Stimulated activated CD4-positive, alpha-beta T cell treated with anti-CD3 and anti-CD28 coated beads, Interleukin-15, amount 100 ng/mL, for 1 hour (primary cell): Measurements from ENCODE around the gene SYNPO2.

Experiments used
- DNase-seq, 2 donors: peaks; one replicate each; pipeline ENCODE4 v3.0.0-alpha.2; 2020; ENCODE audit warnings: low read depth in 1 of 2, low spot score in 1 of 2

The SYNPO2 gene, protein sequence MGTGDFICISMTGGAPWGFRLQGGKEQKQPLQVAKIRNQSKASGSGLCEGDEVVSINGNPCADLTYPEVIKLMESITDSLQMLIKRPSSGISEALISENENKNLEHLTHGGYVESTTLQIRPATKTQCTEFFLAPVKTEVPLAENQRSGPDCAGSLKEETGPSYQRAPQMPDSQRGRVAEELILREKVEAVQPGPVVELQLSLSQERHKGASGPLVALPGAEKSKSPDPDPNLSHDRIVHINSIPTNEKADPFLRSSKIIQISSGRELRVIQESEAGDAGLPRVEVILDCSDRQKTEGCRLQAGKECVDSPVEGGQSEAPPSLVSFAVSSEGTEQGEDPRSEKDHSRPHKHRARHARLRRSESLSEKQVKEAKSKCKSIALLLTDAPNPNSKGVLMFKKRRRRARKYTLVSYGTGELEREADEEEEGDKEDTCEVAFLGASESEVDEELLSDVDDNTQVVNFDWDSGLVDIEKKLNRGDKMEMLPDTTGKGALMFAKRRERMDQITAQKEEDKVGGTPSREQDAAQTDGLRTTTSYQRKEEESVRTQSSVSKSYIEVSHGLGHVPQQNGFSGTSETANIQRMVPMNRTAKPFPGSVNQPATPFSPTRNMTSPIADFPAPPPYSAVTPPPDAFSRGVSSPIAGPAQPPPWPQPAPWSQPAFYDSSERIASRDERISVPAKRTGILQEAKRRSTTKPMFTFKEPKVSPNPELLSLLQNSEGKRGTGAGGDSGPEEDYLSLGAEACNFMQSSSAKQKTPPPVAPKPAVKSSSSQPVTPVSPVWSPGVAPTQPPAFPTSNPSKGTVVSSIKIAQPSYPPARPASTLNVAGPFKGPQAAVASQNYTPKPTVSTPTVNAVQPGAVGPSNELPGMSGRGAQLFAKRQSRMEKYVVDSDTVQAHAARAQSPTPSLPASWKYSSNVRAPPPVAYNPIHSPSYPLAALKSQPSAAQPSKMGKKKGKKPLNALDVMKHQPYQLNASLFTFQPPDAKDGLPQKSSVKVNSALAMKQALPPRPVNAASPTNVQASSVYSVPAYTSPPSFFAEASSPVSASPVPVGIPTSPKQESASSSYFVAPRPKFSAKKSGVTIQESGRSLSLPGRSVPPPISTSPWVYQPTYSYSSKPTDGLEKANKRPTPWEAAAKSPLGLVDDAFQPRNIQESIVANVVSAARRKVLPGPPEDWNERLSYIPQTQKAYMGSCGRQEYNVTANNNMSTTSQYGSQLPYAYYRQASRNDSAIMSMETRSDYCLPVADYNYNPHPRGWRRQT

DNA sequence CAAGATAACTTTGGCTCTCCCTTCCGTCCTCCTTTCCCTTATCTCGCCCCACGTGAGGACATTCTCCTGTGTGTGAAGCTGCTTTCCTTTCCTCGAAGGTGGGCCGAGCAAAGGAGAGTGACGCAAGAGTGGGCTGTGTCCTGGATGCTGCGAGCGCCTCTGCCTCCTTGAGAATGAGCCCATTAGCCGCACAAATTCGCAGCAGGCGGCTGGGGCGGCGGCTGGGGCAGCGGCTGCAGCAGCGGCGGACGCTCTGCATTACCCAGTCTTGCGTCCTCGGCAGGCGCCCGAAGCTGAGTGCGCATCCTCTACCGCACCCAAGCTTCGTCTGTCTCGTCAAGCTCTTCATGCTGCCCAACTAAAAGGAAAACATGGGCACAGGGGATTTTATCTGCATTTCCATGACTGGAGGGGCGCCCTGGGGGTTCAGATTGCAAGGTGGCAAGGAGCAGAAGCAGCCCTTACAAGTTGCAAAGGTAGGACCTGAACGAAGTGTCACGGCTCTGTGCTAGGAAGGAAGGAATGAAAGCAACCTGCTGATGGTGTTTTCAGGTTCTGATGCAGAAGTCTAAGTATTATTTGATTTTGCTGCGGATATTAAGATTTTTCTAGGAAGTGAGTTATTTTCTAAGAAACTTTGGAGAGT lies at the start of gene SYNPO2:
SYNPO2 (plus strand) TSS at position 189 of the 646 bp plus-strand sequence; CDS start at position 372, 183 bp downstream.
- DNase-seq, result peak in 1 of 2 donors; percentile 2

DNA sequence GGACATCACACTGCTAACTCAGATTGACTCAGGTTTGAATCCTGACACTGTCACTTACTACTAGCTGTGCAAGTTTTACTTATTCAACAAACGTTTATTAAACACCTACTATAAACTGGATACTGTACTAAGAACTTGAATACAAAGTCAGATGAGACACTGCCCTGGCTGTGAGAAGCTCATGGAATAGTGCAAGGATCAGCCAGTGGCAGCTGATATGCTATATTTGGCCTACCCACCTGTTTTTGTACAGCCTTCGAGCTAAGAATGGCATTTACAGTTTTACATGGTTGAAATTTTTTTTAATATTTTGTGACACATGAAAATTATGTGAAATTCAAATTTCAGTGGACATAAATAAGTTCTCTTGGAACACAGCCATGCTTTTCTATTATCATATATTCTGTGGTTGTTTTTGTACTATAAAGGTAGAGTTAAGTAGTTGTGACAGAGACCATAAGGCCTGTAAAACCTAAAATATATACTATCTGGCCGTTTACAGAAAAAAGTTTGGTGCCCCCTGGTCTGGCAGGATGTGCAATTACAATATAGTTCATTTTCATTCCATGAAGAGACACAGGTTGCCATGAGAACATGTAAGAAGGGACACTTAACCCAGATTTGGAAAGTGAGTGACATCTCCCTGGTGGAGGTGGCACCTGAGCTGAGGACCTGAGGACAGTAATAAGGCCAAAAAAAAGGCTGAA lies 49.3 kb upstream of the SYNPO2 start:
- DNase-seq, result no peak

DNA sequence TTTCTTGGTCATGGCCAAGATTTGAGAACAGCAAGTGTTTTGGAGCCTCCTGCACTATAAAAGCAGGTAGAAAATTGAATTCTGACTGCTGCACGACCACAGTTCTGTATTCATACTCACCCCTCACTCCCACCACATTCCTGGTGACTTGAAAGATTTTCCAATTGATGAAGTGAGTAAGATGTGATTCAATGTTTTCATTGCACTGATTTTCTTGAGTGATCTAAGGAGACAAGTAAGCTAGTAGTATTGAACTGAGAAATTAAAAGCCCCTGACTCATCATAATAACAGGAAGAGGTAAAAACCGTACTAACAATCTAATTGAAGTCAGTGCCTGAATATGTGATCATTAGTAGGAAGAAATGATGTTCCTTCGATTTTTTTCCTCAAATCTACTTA lies 46.6 kb upstream of the SYNPO2 start:
- DNase-seq, result no peak

DNA sequence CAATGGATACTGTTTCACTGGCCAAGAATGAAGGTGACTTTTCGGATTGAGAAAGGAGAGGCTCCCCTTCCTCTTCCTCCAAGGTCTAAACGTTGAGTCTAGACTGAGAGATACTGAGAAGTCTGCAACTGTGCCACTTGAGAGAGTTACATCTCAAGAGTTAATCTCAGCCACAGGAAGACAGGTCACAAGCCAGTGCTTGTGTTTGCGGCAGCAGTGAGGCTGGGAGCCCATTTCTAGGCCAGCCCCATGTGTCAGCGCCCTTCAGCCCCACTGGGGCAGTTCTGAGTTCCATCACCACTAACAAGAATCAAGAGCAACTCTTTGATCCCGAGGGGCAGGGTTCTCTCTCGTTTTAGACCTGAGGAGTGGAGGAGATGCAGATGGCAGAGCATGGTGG lies 45.4 kb upstream of the SYNPO2 start:
- no peak for DNase-seq

DNA sequence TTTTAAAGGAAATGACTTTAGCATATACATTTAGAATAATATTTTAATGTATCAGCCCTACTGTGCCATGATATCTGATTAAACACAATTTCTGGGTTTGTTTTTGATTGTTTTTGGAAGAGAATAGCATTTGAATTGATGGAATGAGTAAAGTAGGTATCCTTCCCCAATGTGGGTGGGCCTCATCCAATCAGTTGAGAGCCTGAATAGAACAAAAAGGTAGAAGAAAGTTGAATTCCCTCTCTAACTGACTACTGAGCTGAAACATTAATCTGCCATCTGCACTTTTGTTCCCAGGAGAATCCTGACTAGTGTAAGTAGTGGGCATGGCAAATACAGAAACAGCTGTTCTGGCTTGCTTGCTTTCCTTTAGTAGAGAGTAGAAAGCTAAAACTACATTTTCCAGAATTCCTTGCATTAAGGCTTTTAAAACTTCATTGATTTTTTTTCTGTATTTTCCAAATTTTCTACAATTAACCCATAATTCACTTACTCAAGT lies 43.1 kb upstream of the SYNPO2 start:
- no peak for DNase-seq

DNA sequence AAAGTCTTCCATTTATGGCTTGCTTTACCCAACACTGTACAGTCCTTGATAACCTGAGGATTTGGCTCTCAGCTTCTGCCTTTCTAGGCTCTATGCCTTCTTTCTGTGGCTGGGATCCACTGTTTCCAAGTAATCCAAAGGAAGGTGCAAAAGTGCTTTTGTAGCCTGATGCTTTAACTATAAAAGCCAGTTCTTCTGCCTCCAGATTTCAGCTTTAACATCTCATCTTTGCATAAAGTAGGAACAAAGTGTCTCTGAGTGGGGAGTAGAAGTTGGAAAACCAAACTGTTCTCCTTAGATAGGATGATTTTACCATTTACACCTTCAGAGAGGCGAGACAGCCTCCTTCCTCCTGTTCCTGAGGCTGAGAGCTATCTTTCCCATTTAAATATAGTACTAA lies 41.7 kb upstream of the SYNPO2 start:
- no peak for DNase-seq

DNA sequence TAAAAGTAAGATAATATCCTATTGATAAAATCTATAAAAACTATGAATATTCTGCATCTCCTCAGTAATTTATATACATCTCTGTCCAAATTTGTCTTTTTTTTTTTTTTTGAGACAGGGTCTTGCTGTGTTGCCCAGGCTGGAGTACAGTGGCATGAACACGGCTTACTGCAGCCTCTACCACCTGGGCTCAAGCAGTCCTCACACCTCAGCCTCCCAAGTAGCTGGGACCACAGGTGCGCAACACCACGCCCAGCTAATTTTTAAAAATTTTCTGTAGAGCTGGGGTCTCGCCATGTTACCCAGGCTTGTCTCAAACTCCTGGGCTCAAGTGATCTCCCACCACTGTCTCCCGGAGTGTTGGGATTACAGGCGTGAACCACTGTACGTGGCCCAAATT lies 40.4 kb upstream of the SYNPO2 start:
- DNase-seq, result no peak

DNA sequence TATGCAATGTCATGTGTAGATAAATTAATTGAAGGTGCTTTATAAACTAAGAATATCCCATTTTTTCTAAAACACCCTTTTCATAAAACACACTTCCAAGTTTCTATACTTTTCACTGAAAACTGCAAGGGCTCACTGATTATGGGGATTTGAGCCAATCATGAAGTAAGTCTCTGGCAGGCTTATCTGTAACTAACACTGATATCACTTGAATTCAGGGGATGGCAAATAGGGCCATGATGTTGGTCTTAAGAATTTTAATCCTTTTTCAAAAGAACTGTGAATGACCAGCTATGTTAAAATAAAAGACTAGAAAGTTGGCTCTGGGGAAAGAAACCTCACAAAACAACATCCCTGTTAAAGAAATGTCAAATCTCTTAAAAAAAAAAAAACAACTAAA lies 39.8 kb upstream of the SYNPO2 start:
- DNase-seq, result no peak

DNA sequence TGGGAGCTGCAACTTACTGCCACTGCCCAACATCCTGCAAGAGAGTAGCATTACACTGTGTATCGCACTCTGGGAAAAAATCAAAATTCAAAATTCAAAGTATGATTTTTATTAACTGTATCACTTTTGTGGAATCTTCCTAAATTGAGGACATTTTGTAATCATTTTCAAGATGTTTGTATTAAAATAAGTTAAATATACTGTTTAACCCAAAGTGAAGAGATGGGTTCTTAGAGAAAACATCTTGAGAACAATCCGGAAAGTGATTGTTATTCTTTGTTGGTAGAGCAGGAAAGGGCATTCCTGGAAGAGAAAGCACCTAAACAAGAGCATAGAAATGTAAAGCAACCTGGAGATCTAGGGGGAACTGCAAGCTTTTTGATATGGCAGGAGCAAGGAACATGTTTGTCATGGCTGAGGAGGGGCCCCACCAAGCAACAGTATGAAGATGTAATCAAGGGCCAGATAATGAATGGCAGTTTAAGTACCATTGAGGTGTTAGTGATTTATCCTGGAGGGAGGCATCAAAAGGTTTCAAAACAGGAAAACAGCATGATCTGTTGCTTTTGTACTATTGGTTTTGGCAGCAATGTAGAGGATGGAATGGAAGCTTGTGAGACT lies 38.7 kb upstream of the SYNPO2 start:
- DNase-seq, result no peak

DNA sequence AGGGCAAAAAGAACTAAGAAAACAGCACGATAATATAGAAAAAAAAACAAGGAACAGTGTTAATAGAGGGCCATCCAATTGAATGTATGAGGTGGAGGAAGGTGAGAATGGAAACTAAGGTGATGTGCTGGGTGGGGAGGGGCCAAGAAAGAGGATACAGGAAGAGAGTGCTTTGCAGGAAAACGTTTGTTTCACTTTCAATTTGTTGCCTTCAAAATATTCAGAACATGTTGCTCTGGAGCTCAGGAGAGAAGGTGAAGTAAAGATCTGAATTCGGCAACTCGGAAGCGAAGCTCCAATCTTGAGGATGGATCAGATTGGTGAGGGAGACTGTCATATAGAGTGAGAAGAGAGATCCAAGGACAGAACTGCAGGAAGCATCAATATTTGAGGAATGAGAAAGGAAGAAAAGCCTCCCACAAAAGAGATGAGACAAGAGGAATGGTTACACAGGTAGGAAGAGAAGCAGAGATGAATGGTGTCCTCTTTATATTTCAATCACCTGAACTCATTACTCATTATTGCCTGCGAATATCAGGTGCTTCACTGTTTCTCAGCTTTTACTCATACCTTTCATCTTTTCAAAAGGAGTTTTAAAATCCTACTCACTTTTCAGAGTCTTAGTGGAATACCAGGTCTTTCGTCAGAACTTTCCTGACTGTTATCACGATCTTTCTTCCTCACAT lies 38.0 kb upstream of the SYNPO2 start:
- DNase-seq, result no peak

DNA sequence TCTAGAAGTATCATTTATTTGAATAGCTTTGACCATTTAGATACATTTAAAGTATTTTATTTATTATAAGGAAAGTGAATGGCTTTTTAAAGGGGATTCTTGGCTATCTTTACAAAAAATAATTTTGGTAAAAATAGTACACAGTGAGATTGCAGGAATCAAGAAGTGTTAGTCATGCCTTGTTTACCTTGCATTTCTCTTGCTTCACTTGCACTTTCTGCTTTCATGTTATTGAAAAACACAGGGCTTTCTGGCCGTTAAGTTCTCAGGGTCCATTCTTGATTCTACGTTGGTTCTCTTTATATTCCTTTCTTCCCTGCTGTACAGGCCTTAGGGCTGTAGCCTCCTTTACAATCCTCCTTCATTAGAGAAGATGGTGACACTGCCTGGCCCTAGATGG lies 30.9 kb upstream of the SYNPO2 start:
- DNase-seq, result no peak

DNA sequence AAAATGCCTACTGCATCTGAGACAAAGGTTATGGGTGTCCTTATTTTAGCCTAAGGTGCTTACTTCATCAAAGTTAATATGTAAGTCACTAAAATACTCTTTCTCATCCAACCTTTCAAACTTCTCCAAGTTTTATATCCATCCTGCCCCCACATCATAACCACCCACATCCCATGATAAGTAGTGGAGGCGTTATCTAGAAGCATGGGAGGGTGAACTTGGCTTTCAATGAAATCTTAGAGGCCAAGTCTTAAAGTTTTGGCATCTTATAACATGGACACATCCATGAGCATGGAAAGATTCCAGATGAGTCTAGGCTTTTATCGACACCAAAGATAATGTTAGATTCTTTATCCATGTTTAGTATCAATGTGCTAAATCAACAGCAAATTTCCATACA lies 29.9 kb upstream of the SYNPO2 start:
- DNase-seq, result no peak

DNA sequence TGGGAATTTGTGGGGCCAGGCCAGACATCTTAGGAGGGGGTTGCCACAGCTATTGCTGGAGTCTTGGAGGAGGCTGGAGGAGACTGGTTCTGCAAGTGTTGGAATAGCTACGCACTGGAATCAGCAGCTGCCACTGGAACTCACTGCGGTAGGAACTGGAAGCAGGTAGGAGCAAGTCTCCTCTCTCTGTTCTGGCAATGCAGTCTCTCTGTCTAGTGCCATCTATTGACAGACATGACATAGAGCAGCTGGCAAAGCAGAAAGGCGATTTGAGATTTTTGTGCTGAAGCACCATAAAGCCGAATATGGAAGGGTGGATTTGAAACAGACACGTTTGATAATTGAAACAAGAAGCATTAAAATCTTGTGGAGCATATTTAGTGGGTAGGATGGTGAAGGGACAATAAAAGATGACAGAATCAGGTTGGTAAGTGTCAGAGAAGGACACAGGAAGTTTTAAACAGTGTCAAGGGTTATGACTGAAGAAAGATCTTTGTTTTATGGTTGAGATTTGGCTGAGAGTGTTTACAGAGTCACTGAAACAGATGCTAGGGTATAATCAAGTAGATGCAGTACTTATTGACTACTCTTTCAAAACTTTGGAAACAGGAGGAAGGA lies 23.5 kb upstream of the SYNPO2 start:
- DNase-seq, result no peak

DNA sequence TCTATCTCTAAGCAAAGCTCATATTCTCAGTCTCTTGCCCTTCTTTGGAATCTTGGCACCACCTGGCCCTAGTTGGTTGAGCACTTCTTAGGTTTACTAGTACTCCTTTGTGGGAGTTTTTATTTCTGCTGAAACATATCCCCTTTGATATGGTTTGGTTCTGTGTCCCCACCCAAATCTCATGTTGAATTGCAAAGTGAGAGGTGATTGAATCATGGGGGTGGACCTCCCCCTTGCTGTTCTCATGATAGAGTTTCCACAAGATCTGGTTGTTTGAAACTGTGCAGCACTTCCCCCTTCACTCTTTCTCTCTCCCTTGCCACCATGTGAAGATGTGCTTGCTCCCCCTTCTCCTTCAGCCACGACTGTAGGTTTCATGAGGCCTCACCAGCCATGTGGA lies 22.2 kb upstream of the SYNPO2 start:
- no peak for DNase-seq

DNA sequence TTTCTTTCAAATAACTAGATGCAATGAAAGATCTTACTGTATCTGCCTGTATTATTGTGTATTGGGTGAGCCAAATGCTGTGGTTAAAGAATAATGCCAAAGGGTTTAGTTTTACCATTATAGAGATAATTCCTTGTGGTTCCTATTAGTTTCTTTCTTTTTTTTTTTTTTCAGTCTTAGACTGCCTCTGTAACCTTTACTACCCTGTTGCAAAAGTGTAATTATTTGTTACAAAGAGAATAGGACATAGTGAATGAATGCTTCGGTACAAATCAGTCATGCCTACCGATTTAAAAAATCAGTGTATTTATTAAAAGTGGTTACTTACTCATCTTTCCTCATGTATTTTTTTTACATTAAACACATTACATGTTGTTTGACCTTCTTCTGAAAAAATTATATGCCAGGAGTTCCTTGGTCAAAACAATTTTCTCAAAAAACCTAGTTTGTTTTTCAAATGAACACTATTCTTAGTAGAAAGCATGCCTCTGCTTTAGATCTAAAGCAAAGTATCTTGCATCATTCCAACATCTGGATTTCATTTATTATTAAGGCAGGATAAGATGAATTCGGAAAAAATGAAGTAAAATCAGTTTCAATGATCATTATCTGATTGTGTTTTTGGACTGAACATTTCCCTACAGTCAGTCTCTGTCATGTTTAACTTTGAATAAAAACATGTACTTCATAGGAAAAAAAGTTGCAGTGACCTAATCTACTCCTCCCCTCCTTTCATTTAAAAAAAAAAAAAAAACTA lies 21.2 kb upstream of the SYNPO2 start:
- no peak for DNase-seq

DNA sequence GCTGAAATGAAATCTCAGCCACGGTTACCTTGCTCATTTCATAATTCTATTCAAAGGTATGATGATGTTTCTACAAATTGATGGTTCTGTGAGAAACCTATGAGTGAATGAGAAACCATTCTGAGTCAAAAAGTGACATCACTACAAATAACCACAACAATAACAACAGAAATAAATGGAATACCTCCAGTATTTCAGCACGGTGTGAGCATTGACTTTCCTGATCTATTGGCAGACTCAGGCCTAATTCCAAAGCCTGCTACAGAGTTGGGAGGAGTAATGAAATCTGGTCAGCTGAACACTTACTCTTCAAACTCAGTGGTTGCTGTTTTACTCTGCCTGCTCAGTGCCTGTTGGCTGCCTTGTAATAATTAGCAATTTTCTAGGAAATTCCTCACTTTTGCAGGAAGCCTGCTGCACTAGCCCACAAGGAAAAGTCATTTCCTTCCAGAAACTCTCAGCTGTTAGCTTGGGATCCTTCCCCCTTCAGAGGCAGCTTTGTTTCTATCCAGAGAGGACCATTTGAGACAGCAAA lies 18.8 kb upstream of the SYNPO2 start:
- DNase-seq, result no peak

DNA sequence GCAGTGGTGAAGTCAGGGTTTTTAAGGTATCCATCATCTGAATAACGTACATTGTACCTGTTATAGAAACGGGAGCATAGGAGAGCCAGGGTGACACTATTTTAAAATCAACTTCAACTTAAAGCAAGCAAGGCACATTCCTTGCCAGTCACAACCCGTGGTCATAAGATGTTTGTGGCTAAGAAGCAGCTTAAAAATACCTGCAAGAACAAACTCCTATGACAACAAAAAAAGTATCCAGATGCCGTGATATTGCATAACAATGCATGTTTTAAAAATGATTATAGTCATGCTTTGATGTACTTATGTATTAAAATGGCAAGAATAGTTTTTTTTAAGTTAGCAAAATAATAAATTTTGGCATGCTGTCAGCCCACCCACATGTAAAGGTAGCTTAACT lies 16.5 kb upstream of the SYNPO2 start:
- no peak for DNase-seq

DNA sequence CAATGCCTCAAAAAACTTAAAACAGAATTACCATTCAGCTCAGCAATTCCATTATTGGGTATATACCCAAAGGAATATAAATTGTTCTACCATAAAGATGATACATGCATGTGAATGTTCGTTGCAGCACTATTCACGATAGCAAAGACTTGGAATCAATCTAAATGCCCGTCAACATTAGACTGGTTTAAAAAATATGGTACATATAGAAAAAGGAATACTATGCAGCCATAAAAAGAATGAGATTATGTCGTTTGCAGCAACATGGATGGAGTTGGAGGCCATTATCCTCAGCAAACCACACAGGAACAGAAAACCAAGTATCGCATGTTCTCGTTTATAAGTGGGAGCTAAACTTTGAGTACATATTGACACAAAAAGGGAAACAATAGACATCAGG lies 10.9 kb upstream of the SYNPO2 start:
- no peak for DNase-seq
